ENCODE data around the gene CAMSAP2.

DNA sequence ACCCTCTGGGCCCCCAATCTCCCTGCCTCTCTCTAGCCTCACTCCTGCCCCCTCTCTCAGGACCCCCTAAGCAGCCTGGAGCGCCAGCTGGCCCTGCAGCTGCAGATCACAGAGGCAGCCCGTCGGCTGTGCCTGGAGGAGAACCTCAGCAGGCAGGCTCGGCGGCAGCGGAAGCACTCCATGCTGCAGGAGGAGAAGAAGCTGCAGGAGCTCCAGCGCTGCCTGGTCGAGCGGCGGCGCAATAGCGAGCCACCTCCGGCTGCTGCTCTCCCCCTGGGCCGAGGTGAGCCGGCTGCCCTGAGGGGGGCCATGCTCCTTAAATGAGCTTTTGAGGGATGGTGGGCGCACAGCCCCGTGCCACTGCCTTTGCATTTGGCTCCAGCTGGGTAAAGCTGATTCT is 162.2 kb downstream of the CAMSAP2 start:
- TF ChIP-seq, protein P1, sequence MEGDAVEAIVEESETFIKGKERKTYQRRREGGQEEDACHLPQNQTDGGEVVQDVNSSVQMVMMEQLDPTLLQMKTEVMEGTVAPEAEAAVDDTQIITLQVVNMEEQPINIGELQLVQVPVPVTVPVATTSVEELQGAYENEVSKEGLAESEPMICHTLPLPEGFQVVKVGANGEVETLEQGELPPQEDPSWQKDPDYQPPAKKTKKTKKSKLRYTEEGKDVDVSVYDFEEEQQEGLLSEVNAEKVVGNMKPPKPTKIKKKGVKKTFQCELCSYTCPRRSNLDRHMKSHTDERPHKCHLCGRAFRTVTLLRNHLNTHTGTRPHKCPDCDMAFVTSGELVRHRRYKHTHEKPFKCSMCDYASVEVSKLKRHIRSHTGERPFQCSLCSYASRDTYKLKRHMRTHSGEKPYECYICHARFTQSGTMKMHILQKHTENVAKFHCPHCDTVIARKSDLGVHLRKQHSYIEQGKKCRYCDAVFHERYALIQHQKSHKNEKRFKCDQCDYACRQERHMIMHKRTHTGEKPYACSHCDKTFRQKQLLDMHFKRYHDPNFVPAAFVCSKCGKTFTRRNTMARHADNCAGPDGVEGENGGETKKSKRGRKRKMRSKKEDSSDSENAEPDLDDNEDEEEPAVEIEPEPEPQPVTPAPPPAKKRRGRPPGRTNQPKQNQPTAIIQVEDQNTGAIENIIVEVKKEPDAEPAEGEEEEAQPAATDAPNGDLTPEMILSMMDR (IDR thresholded peaks at IDR 0.05; ENCODE audit: insufficient read depth, low read depth, low read length), result no peak
- no peak for TF ChIP-seq EZH2 (IDR thresholded peaks at IDR 0.05; ENCODE audit: insufficient read depth, low read length)
